MV-4-11 (cell line): Measurements from ENCODE around the gene DEPDC1B.
"Not testable (repeated sequence)": the region's sequence is repeated elsewhere in the genome, so short reads cannot be mapped to it uniquely, and the experiment has no call there.

Source experiments
- DNase-seq: peaks from one replicate; lab custom pipeline; 2025; lab: John Stamatoyannopoulos, UW

Gene DEPDC1B

GRCh38 chr5:60584304-60584703 is 115.7 kb downstream of the DEPDC1B start:
- DNase-seq: no peak

GRCh38 chr5:60583616-60584015 is 116.3 kb downstream of the DEPDC1B start:
- no peak for DNase-seq

- peak; percentile 59 for DNase-seq
Observed at GRCh38 chr5:60578315-60578714, 121.7 kb downstream of the DEPDC1B start.

GRCh38 chr5:60577116-60577515 is 122.8 kb downstream of the DEPDC1B start:
- DNase-seq: no peak

- peak; percentile 48 for DNase-seq
Observed at GRCh38 chr5:60576425-60576824, 123.5 kb downstream of the DEPDC1B start.

- no peak for DNase-seq
Observed at GRCh38 chr5:60568646-60569045, 131.3 kb downstream of the DEPDC1B start.

GRCh38 chr5:60563696-60564324 is 136.2 kb downstream of the DEPDC1B start:
- DNase-seq: no peak

GRCh38 chr5:60553291-60553690 is 146.7 kb downstream of the DEPDC1B start:
- not testable (repeated sequence) for DNase-seq

GRCh38 chr5:60551829-60552228 is 148.1 kb downstream of the DEPDC1B start:
- DNase-seq: no peak

- no peak for DNase-seq
Observed at GRCh38 chr5:60551250-60551649, 148.7 kb downstream of the DEPDC1B start.

- DNase-seq: no peak
Observed at GRCh38 chr5:60550311-60550710, 149.7 kb downstream of the DEPDC1B start.

GRCh38 chr5:60549841-60550240 is 150.1 kb downstream of the DEPDC1B start:
- DNase-seq: no peak
